Vagina (tissue), 2 donors: ENCODE results near the gene TBC1D4.

ENCODE experiments used
- POLR2A ChIP-seq, 2 donors: fragments of 450-650 bp; IDR thresholded peaks; one replicate each; pipeline ENCODE4 v1.6.1; 2017; ENCODE audit warnings: antibody characterized with exemption in 2 of 2, mild to moderate bottlenecking in 2 of 2, moderate library complexity in 2 of 2
- TF ChIP-seq, protein P1 (sequence below), 3 experiments: fragments of 450-650 bp in 2 of 3; fragments of 200-600 bp in 1 of 3; sonication (generic) in 1 of 3; IDR thresholded peaks; one replicate each; pipeline ENCODE4 v1.5.1; 2017 to 2019; ENCODE audit warnings: antibody characterized with exemption in 3 of 3, mild to moderate bottlenecking in 2 of 3, moderate library complexity in 2 of 3

DNA sequence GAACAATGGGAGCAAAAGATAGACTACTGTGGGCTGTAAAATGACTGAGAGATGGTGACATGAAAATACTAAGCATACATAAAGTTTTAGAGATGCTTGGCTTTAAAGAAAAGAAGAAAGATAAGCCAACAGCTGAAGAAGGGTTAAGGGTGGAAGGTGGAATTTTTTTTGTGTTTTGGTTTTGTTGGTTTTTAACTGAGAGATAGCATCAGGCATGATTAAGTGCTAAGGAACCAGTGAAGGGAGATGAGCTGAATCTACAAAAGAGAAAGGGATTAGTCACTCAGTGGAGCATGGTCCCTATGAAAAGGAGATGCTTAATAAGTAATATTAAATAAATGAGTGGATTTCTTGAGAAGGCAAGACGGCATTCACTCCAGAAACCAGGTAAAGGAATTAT is 12.5 kb upstream of the TBC1D4 start:
- TF ChIP-seq, protein P1, sequence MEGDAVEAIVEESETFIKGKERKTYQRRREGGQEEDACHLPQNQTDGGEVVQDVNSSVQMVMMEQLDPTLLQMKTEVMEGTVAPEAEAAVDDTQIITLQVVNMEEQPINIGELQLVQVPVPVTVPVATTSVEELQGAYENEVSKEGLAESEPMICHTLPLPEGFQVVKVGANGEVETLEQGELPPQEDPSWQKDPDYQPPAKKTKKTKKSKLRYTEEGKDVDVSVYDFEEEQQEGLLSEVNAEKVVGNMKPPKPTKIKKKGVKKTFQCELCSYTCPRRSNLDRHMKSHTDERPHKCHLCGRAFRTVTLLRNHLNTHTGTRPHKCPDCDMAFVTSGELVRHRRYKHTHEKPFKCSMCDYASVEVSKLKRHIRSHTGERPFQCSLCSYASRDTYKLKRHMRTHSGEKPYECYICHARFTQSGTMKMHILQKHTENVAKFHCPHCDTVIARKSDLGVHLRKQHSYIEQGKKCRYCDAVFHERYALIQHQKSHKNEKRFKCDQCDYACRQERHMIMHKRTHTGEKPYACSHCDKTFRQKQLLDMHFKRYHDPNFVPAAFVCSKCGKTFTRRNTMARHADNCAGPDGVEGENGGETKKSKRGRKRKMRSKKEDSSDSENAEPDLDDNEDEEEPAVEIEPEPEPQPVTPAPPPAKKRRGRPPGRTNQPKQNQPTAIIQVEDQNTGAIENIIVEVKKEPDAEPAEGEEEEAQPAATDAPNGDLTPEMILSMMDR (IDR thresholded peaks at IDR 0.05), result no peak
- no peak for TF ChIP-seq POLR2A (IDR thresholded peaks at IDR 0.05)
